H9 (cell line): ENCODE data around the gene E2F7. TPM values are rescaled to one million over a fixed set of nuclear protein-coding genes. Genes with fewer than 3 reads are reported as not detected.

Experiments used
- DNase-seq: peaks from one replicate; pipeline ENCODE4 v3.0.0-alpha.2; 2017
- H2AFZ ChIP-seq: one replicate; pipeline ENCODE4 v1.6.1; 2013; ENCODE audit warnings: mild to moderate bottlenecking, low read length, control low read depth, moderate library complexity
- H2AK5ac ChIP-seq: 2 replicates; pipeline ENCODE4 v1.6.1; 2013; ENCODE audit warnings: low read length, control low read depth, mixed read lengths; ENCODE audit not compliant: insufficient read length
- H2BK120ac ChIP-seq: one replicate; pipeline ENCODE4 v1.6.1; 2013; ENCODE audit warnings: low read depth, mild to moderate bottlenecking, low read length, control low read depth, inconsistent platforms; ENCODE audit not compliant: poor library complexity, severe bottlenecking
- H2BK12ac ChIP-seq: 2 replicates; pipeline ENCODE4 v1.6.1; 2013; ENCODE audit warnings: low read length, control low read depth, mixed read lengths, low read depth; ENCODE audit not compliant: insufficient read length
- H2BK15ac ChIP-seq: 2 replicates; pipeline ENCODE4 v1.6.1; 2013; ENCODE audit warnings: low read depth, low read length, control low read depth
- H2BK20ac ChIP-seq: one replicate; pipeline ENCODE4 v1.6.1; 2013; ENCODE audit warnings: low read depth, mild to moderate bottlenecking, low read length, control low read depth, inconsistent platforms; ENCODE audit not compliant: poor library complexity, severe bottlenecking
- H2BK5ac ChIP-seq: 2 replicates; pipeline ENCODE4 v1.6.1; 2013; ENCODE audit warnings: low read length, control low read depth, mixed read lengths; ENCODE audit not compliant: insufficient read length
- H3K14ac ChIP-seq: 2 replicates; pipeline ENCODE4 v1.6.1; 2013; ENCODE audit warnings: low read length, control low read depth; ENCODE audit not compliant: insufficient read depth
- H3K18ac ChIP-seq: 2 replicates; pipeline ENCODE4 v1.6.1; 2013; ENCODE audit warnings: low read depth, mild to moderate bottlenecking, mixed read lengths, low read length, control low read depth; ENCODE audit not compliant: insufficient read length
- H3K23ac ChIP-seq: 2 replicates; pipeline ENCODE4 v1.6.1; 2013; ENCODE audit warnings: low read length, control low read depth, mixed read lengths, low read depth; ENCODE audit not compliant: insufficient read length
- H3K23me2 ChIP-seq: 2 replicates; pipeline ENCODE4 v1.6.1; 2013; ENCODE audit warnings: low read depth, mild to moderate bottlenecking, mixed read lengths, low read length, control low read depth; ENCODE audit not compliant: insufficient read length, poor library complexity, severe bottlenecking
- H3K27ac ChIP-seq: 2 replicates; pipeline ENCODE4 v1.5.1; 2013; ENCODE audit warnings: low read length, control low read depth, mixed read lengths, low read depth; ENCODE audit not compliant: insufficient read length
- H3K27me3 ChIP-seq: 2 replicates; pipeline ENCODE4 v1.6.1; 2013; ENCODE audit warnings: low read length, control low read depth, inconsistent platforms; ENCODE audit not compliant: insufficient read depth
- H3K4ac ChIP-seq: 2 replicates; pipeline ENCODE4 v1.6.1; 2013; ENCODE audit warnings: low read depth, mild to moderate bottlenecking, control low read depth, inconsistent platforms, low read length, moderate library complexity
- H3K4me1 ChIP-seq: 2 replicates; pipeline ENCODE4 v1.6.1; 2013; ENCODE audit warnings: low read length, control low read depth, inconsistent platforms; ENCODE audit not compliant: insufficient read depth
- H3K4me2 ChIP-seq: 2 replicates; pipeline ENCODE4 v1.6.1; 2013; ENCODE audit warnings: low read length, control low read depth, mixed read lengths; ENCODE audit not compliant: insufficient read length, insufficient read depth
- H3K56ac ChIP-seq: 2 replicates; pipeline ENCODE4 v1.6.1; 2013; ENCODE audit warnings: low read depth, mild to moderate bottlenecking, mixed read lengths, low read length, control low read depth; ENCODE audit not compliant: insufficient read length
- H3K79me1 ChIP-seq: 2 replicates; pipeline ENCODE4 v1.6.1; 2013; ENCODE audit warnings: low read depth, mild to moderate bottlenecking, moderate library complexity, low read length, control low read depth, inconsistent platforms; ENCODE audit not compliant: insufficient read depth, poor library complexity, severe bottlenecking
- H3K79me2 ChIP-seq: 2 replicates; pipeline ENCODE4 v1.6.1; 2013; ENCODE audit warnings: low read length, control low read depth, inconsistent platforms; ENCODE audit not compliant: insufficient read depth
- H3K9ac ChIP-seq: 2 replicates; pipeline ENCODE4 v1.6.1; 2013; ENCODE audit warnings: low read length, control low read depth, mixed read lengths; ENCODE audit not compliant: insufficient read length; ENCODE audit errors: extremely low read depth
- H3K9me3 ChIP-seq: one replicate; pipeline ENCODE4 v1.6.1; 2013; ENCODE audit warnings: low read depth, low read length, inconsistent platforms; ENCODE audit not compliant: control insufficient read depth
- H3T11ph ChIP-seq: one replicate; pipeline ENCODE4 v1.6.1; 2013; ENCODE audit warnings: mild to moderate bottlenecking, low read length, control low read depth, inconsistent platforms
- H4K20me1 ChIP-seq: one replicate; pipeline ENCODE4 v1.6.1; 2013; ENCODE audit not compliant: control insufficient read depth, insufficient read length, insufficient read depth
- H4K5ac ChIP-seq: 2 replicates; pipeline ENCODE4 v1.6.1; 2013; ENCODE audit warnings: low read depth, mild to moderate bottlenecking, mixed read lengths, low read length, control low read depth; ENCODE audit not compliant: insufficient read length
- H4K8ac ChIP-seq: replicated peaks from 2 replicates; pipeline ENCODE4 v1.6.1; 2013; ENCODE audit warnings: low read length, control low read depth, mixed read lengths, low read depth; ENCODE audit not compliant: insufficient read length
- H4K91ac ChIP-seq: 2 replicates; pipeline ENCODE4 v1.6.1; 2013; ENCODE audit warnings: low read depth, mild to moderate bottlenecking, moderate library complexity, mixed read lengths, low read length, control low read depth; ENCODE audit not compliant: insufficient read length
- H3K27ac Mint-ChIP-seq, 3 experiments: 2 replicates in 2 of 3; 3 replicates in 1 of 3; pipeline ENCODE4 v1.8.0; 2020 to 2021; ENCODE audit warnings: mixed read lengths in 3 of 3, mild to moderate bottlenecking in 1 of 3, moderate library complexity in 1 of 3
- H3K27me3 Mint-ChIP-seq: 2 replicates; pipeline ENCODE4 v1.8.0; 2021; ENCODE audit warnings: low read depth, mild to moderate bottlenecking, moderate library complexity, mixed read lengths
- H3K36me3 Mint-ChIP-seq, 3 experiments: 2 replicates in 2 of 3; 3 replicates in 1 of 3; pipeline ENCODE4 v1.8.0; 2020 to 2021; ENCODE audit warnings: low read depth in 3 of 3, mixed read lengths in 3 of 3; ENCODE audit not compliant: insufficient read depth in 1 of 3
- H3K4me1 Mint-ChIP-seq, 2 experiments: 2 replicates each; pipeline ENCODE4 v1.8.0; 2020; ENCODE audit warnings: mixed read lengths in 2 of 2
- H3K4me3 Mint-ChIP-seq, 2 experiments: 2 replicates in 1 of 2; 3 replicates in 1 of 2; pipeline ENCODE4 v1.8.0; 2020 to 2021; ENCODE audit warnings: mild to moderate bottlenecking in 2 of 2, mixed read lengths in 2 of 2, moderate library complexity in 1 of 2
- H3K9me3 Mint-ChIP-seq, 2 experiments: 2 replicates in 1 of 2; 3 replicates in 1 of 2; pipeline ENCODE4 v1.8.0; 2020; ENCODE audit warnings: mild to moderate bottlenecking in 2 of 2, mixed read lengths in 2 of 2, moderate library complexity in 1 of 2
- WGBS: extraction: QIAGEN DNeasy Blood & Tissue Kit; methylation state at CpG from one replicate; pipeline ENCODE4 v1.1.7; 2013; ENCODE audit warnings: missing lambda C conversion rate, low lambda C conversion rate, mixed read lengths; ENCODE audit not compliant: insufficient read length; ENCODE audit errors: extremely low coverage; 5-methylcytosine and 5-hydroxymethylcytosine counted together
- total RNA-seq: library from RNA; stranded (reverse); gene quantifications from 2 replicates; pipeline ENCODE4 v1.2.1, GENCODE V29; 2021
- TF ChIP-seq, protein P1 (sequence below): fragments of 200-600 bp; sonication (generic); conservative IDR thresholded peaks from 3 replicates; pipeline ENCODE4 v1.8.0; 2021; ENCODE audit warnings: antibody characterized with exemption, mild to moderate bottlenecking

E2F7 gene
- total RNA-seq, 1 experiment from 2014 or later = 24.5 TPM

GRCh38 chr12:77003246-77003645, 62.1 kb downstream of the E2F7 start:
- no peak overlapping the region for H3K27ac Mint-ChIP-seq
- no peaks in the 10 kb centered on the region for H3K36me3 Mint-ChIP-seq
- no peak overlapping the region for H3K4ac ChIP-seq
- no peaks in the 10 kb centered on the region for H3K9me3 Mint-ChIP-seq
- no peak overlapping the region for H2BK20ac ChIP-seq
- H4K91ac ChIP-seq = no peak overlapping the region
- H3K23ac ChIP-seq = no peak overlapping the region
- H3K27me3 Mint-ChIP-seq = no peaks in the 10 kb centered on the region
- DNase-seq = no peak
- H3K79me2 ChIP-seq = no peaks in the 10 kb centered on the region
- H2AFZ ChIP-seq = no peak overlapping the region
- no peak overlapping the region for H3T11ph ChIP-seq
- no peak overlapping the region for H3K27ac ChIP-seq
- no peak overlapping the region for H4K8ac ChIP-seq
- H2BK12ac ChIP-seq = no peak overlapping the region
- no peak overlapping the region for H3K18ac ChIP-seq
- no peaks in the 10 kb centered on the region for H3K27me3 ChIP-seq
- no CpG with 5 or more reads among the region's 2 CpGs for WGBS
- H3K9ac ChIP-seq = no peak overlapping the region
- H4K20me1 ChIP-seq = no peaks in the 10 kb centered on the region
- H2BK15ac ChIP-seq = no peak overlapping the region
- H3K4me1 ChIP-seq = no peaks in the 10 kb centered on the region; the same call in 1 of the 2 replicates
- H3K14ac ChIP-seq = no peak overlapping the region
- H3K56ac ChIP-seq = no peak overlapping the region
- no peaks in the 10 kb centered on the region for H3K9me3 ChIP-seq
- H3K4me3 Mint-ChIP-seq = no peak overlapping the region
- H2AK5ac ChIP-seq = no peak overlapping the region
- TF ChIP-seq, protein P1, sequence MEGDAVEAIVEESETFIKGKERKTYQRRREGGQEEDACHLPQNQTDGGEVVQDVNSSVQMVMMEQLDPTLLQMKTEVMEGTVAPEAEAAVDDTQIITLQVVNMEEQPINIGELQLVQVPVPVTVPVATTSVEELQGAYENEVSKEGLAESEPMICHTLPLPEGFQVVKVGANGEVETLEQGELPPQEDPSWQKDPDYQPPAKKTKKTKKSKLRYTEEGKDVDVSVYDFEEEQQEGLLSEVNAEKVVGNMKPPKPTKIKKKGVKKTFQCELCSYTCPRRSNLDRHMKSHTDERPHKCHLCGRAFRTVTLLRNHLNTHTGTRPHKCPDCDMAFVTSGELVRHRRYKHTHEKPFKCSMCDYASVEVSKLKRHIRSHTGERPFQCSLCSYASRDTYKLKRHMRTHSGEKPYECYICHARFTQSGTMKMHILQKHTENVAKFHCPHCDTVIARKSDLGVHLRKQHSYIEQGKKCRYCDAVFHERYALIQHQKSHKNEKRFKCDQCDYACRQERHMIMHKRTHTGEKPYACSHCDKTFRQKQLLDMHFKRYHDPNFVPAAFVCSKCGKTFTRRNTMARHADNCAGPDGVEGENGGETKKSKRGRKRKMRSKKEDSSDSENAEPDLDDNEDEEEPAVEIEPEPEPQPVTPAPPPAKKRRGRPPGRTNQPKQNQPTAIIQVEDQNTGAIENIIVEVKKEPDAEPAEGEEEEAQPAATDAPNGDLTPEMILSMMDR = no peak
- H3K79me1 ChIP-seq = no peaks in the 10 kb centered on the region
- no peaks in the 10 kb centered on the region for H3K4me1 Mint-ChIP-seq
- no peak overlapping the region for H4K5ac ChIP-seq
- no peak overlapping the region for H2BK120ac ChIP-seq
- H3K23me2 ChIP-seq = no peaks in the 10 kb centered on the region
- H3K4me2 ChIP-seq = no peak overlapping the region
- no peak overlapping the region for H2BK5ac ChIP-seq
